Skeletal muscle cell (primary cell): ENCODE measurements around the gene CXCL12.

Experiments
- DNase-seq: peaks from one replicate; pipeline ENCODE4 v3.0.0-alpha.2; 2010; ENCODE audit warnings: low read depth
- H3K4me3 ChIP-seq: 2 replicates; pipeline ENCODE4 v1.5.1; 2011; ENCODE audit warnings: low read depth, mild to moderate bottlenecking, control low read depth, low read length, moderate library complexity

CXCL12 gene

DNA sequence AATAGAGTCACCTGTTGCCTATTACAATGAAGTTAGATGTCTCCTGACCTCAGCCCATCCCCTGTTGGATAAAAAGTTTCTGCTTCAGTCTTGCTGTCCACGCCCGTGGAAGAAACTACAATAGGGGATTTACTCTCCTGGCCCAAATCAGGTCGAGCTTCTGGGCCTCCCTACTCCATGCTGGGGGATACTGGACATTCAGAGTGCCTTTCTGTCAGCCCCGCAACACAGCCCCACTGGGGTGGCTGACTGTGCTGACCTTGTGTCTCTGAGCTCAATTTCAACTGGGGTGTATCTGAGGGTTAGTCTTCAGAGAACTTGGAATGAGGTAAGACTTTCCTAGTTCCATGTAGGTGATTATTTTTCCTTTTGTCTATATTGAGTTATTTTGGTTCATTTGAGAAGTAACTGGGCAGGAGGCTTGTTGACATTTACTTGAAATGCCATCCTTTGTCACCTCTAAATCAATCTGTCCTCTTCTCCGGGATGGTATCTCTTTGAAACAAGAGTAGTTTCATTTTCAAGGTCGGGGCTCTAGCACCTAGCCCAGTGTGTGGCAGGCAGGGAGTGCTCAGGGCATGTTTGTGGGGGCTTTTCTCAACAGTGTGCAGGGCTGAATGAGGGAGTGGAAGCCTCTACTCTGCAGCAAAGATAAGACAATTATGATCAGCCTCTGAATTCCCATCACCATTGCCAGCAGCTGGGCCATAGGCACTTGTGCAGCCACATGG is 17.7 kb upstream of the CXCL12 start:
- no peak for DNase-seq

DNA sequence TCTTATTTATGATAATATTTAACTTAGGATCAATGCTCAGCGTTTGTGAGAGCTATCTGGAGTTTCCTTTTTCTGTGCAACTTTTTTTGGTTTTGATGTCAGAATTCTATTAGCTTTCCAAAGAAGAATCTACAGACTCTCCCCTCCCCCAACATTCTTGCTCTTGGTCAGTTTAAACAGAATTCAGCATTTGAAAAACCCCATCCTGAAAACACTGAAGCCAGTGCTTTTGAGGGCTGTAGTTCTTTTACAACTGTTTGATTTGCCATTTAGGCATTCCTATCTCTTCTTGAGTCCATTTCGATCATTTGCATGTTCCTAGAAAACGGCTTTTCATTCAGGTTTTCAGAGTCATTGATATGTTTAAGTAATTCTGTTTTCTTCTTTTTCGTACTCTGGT is 15.6 kb upstream of the CXCL12 start:
- DNase-seq: no peak
- no peak overlapping the region for H3K4me3 ChIP-seq

More for the DNA sequence above, 17.7 kb upstream of the CXCL12 start:
- no peak overlapping the region for H3K4me3 ChIP-seq

DNA sequence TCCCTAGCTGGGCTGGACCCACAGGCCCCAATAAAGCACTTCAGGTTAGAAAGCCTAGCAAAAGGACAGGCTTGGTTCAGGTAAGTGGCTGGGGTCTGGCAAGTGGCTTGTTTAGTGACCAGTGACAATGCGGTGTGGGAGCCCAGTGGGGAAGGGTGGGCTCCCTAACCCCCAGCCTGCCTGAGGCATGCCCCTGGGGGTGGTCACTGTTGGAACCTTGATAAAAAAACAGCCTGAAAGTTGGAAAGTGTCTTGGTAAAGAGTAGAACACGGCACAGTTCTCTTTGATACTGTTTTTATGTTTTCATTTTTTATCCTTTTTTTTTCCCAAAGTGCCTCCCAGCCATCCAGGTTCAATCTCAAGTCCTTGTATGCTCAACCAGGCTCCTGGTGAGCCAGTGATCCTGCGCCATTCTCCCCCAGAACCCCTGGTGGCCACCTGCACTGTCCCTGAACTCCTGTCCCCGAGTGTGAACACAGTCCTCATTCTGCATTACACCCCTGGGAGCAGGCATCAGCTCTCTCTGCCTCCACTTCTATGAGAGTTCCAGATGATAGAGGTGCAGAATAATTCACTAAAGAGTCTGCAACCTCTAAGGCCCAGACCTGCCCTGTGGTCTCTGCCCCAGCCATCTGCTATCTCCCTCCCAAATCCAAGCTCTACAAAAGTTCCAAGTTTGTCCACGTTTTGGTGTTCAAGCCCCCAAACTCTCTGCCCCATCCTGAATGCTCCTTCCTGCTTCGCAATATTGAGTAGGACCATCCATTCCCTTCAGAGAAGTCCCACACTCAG is 15.0 kb upstream of the CXCL12 start:
- DNase-seq: no peak
- H3K4me3 ChIP-seq: no peak overlapping the region

DNA sequence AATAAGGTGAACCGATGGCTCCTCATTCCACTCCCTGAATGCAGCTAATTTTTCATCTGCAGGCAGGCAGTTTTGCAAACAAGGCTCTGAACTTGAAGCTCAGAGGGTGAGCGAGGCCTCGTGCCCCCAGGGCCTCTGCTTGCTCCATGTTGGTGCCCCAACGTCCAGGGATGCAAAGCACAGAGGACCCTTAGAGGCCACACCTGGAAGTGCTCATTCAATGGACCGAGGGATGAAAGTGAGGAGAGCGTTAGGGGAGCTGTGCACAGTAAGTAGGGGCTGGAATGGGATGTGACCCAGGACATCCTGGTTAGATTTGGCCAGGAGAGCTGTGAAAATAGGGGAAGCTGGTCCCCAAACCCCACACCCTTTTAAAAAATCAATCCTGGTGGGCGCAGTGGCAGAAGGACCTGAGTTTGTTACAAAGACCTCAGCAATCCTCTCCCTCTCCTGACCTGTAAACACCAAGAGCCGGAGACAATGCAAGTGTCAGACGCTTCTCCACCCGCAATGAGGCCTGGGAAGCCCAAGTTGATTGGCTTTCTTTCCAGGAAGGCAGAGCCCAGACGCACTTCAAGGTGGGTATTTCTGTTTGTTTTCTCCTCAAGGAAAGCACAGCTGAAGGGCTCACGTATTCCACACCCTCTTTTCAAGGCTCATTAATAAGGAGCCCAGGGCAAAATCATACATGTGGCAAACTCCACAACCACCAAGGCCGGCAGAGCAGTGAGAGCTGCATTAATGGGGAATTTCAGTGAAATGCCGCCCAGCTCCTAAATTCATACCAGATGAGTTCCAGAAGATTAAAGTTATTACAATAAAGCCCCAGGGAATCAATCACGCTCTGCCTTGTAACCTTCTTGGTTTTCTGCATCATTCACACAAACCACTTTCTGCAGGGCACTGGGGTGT is 14.1 kb upstream of the CXCL12 start:
- H3K4me3 ChIP-seq: no peak overlapping the region
- DNase-seq: no peak

DNA sequence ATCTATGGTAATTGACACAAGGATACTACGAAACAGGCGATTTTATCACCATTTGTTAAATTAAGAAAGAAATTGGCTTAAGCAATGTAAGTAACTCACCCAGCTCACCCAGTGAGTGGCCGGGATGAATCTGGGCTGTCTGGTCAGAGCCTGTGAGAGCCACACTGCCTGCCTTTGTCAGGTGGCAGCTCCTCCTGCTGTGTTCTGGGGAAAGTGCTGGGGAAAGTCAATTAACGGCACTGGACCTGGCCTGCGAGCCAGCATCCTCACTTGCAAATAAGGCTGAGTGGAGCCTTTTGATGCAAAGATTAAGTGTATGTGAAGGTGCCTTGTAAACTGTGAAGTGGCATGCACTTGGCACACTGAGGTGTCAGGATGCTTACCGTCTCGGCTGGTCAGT is 13.4 kb upstream of the CXCL12 start:
- H3K4me3 ChIP-seq: no peak overlapping the region
- no peak for DNase-seq

DNA sequence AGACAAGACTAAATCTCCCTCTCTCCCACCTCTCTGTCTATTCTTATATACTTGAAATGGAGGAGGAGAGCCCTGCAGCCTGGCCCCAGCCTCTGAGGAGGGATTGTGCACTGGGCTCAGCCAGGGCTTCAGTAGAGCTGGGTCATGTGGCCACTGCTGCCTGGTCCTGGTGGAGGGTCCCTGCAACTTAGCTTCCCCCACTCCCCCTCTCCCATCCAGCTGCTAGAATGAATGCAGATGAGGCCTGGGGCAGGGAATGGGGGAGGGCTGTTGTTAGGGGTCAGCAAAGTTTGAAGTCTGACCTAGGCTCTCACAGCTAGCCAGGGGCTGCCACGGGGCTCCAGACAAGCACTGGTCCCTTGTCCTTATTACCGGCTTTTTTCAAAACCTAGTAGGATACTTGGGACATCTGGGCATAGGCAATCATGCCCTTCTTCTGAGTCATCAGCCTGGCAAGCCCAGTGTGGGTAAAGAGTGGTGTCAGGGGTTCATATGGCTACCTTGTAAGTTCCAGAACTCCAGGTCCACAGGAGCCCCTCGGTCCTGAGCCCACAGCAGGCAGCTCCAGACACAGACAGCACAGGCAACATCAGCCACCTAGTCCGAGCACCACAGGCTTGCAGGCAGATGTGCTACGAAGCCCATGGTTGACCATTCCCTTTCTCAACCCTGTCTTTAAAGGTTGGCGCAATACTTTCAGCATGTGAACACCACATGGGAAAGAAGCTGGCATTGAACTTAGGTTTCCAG is 12.8 kb upstream of the CXCL12 start:
- DNase-seq: no peak
- no peak overlapping the region for H3K4me3 ChIP-seq

DNA sequence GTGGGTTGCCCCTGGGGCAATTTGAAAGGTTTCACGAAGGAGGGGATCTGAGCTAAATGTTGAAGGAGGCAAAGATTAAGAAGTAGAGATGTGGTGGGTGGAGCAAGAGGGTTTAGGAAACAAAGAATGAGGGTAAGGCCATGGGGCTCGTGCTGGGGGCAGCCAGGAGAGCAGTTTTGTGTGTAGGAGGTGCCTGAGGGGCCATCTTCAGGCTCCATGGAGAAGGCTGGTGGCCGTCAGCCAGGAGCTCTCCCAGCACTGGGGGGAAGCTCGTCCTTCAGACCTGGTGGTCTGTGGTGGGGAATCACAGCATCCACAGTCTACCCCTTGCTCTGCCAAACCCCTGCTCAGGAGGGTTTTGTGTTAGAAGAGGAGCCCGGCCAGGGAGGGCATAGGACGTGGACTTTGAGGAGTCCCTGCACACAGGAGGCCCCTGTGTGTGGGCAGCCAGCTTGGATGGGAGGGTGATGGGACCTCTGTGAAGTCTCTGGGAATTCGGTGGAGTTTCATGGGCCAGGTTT is 11.8 kb upstream of the CXCL12 start:
- DNase-seq: no peak
- H3K4me3 ChIP-seq: no peak overlapping the region

DNA sequence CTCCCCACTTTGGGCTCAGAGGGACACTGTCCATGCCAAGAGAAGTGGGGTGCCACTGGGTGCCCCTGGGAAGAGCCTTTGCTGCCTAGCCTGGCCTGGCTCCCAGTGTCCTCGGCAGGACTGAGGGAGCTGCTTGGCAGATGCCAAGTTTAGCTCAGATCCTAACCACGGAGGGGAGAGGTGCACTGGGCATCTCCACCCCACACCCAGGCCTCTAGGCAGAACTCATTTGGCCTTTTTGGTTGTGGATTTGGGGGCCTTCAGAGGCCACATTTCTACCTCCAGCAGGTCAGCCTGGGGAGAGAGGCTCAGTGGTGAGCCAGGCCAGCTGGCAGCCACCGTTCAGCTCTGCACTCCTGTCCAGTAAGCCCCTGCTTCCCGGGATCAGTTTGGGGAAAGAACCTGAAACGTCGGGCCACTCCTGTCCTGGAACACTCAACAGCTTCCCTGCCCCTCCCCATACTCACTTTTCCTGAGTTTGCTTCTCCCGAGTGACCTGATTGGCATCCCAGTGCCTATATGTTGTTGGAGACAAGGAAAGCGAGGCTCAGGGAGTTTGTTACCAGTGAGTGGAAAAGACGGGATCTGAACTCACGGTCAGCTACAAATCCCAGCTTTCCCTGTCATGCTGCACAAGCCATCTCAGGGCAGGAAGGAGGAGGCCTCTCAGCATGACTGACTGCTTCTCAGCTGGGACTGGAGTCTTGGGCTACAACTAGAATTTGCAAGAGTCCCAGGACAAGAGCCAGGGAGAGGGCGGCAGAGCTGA is 11.2 kb upstream of the CXCL12 start:
- DNase-seq: no peak

DNA sequence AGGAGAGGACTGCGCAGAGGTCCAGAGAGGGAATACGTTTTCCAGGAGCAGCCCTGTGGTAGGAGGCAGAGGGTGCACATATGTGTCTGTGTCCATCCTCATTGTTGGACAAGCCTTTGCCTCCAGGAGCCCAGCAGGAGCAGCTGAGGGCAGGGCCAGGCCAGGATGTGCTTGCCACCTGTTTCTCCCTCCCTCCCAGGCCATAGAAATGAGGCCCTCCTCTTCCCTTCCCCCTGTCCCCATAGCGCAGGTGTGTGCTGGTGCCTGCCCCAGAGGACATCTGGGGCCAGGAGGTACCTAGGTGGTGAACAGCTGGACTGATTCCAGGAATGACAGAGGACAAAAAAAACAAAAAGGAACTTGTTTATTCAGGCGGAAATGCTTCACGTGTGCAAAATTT is 10.5 kb upstream of the CXCL12 start:
- no peak overlapping the region for H3K4me3 ChIP-seq
- DNase-seq: no peak

More for the DNA sequence above, 11.2 kb upstream of the CXCL12 start:
- H3K4me3 ChIP-seq: no peak overlapping the region

DNA sequence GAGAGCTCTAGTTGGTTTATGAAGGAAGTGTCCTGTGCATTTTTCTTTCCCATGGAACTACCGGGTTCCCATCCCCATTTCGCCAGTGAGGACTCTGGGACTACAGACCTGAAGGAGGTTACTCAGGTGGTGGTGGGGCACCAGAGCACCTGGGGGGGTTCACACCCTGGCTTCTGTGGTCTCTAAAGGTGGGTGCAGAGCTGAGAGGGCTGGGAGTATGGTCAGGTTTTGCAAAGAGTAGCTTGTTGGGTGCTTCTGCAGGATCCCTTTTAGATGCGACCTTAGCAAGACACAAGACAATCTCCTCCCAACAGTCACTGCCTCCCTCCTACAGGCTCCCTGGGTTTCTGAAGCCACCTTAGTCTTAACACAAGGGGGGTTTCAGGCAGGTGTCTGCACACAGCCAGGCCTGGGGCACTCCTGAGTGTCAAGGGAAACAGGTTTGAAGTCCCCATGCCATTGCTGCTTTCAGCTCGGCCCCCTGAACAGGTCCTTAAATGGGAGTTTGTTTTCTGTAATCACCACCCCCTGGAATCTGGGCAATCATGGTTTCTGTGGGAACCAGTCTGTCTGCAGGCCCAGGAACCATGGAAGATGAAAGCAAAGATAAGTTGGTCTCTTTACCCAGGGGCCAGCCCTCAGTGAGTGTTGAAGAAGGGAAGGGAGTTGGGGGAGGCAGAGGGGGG is 9.9 kb upstream of the CXCL12 start:
- no peak overlapping the region for H3K4me3 ChIP-seq
- no peak for DNase-seq

DNA sequence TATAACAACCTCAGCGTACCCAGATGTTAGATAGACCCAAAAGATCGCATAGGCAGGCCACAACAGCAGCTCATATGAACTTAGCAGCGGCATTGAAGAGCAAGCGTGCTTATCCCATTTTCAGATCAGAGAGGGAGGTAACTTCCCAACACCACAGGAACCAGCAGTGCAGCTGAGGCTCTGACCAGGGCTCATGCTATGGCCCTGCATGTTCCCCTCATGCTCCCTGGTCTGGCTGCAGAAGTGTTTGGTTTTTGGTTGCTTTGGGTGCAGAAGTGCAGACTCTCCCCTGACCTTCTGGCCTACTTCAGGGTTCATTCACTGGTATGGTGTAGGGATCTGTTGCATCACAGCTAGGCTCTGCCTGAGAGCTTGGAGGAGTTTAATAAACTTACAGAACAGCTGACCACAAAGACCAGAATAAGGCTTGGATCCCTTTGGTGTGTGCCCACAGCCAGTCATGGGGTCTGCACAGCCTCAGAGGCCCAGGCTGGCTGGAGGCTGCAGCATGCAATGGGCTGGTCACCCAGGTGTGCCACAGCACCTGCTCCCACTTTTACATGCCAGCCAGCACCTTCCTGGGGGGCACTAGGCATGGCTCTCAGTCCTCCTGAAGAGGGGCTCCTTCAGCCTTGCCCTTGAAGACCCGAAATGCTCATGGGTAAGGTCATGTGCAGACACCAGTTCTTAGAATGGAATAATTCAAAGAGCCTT is 9.1 kb upstream of the CXCL12 start:
- H3K4me3 ChIP-seq: no peak overlapping the region
- no peak for DNase-seq

DNA sequence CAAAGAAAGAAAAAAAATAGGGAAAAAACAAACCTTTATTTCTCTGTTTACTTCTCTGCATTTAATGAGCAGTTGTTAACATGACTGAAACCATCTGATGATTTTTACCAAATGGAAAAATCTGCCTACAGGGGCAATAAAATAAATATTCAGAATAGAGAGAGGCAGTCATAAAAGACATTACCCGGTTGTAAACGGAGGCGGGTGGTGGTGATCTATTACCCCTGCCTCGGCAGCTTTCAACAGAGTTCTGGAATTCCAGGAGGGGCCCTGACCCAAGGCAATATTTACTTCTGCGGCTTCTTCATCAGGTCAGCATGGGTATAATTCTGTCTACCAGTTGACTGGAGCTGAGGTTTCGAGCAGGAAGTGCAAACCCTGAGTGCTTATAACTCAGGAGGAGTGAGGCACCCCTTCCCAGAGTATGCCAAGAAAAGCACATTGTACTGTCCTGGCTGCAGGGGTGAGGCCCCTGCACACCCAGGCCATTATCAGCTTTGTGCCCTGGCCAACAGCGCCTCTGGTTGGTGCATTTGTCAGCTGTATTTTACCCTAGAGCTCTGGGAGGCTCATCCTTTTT is 8.2 kb upstream of the CXCL12 start:
- H3K4me3 ChIP-seq: no peak overlapping the region
- DNase-seq: no peak

DNA sequence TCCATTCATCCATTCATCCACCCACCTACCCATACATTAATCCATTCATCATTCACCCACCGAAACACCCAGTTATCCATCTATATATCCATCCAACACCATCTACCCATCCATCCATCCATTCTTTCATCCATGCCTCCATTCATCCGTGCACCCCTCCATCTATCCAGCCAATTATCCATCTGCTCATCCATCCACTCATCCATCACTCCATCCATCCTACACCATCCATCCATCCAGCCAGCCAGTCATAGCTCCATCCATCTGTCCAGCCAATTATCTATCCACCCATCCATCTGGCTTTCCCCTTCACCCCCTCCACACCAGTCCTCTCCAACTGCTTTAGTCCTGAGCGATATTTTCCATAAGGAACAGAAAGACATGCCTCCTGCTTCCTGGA is 7.5 kb upstream of the CXCL12 start:
- no peak for DNase-seq
- H3K4me3 ChIP-seq: no peak overlapping the region

DNA sequence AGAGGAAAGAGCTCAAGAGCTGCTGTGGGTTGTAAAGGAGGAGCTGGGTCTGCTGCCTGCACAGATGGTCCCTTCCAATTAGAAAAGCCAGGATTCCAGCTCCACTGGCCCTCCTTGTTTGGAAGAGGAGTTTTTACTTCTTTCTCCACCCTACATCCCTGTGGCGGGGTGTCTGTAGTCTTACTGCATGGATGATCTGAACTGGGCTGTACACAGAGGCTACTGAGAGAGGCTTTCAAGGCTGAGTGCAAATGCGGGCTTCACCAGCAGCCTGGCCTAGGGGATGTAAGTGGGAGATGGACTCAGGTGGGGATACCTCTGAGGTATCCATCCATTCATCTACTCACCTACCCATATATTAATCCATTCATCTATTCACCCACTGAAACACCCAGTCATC is 7.1 kb upstream of the CXCL12 start:
- no peak overlapping the region for H3K4me3 ChIP-seq
- DNase-seq: no peak

DNA sequence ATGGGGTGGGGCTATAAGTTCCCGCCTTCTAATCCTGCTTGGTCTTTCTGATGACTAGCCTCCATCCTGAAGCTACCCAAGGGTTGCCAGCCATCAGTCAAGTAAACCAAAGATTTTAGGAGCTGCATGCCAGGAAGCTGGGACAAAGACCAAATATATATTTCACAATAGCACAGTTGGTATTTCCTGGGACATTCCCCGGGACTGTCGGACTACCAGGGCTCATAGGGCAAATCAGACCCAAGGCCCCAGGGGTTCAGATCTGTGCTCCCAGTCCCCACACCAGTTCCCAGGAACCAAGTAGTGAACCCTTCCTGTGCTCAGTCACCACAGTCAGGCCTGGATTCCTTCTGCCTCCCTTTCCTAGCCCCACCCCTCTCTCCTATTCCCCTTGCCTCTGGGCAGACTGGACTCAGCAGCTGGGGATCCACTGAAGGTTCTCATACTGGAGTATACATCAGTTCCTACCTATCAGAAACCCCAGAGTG is 5.7 kb upstream of the CXCL12 start:
- H3K4me3 ChIP-seq: no peak overlapping the region
- no peak for DNase-seq

DNA sequence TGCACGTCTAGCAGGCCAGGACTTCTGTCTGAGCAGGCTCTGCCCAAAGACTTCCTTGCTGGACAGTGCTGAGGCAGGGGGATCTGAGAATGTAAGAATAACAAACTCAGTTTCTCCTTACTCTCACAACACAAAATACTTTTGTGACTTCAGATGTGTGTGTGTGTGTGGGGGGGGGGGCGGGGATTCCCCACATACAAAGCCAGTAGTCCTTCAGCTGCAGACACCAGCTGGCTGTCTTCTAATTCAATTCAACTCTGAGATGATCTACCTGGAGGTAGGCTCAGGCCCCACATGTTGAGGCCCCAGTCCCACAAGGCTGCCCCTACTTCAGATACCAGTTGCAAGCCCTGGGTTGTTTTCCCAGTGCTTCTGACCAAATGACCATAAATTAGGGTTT is 4.7 kb upstream of the CXCL12 start:
- H3K4me3 ChIP-seq: no peak overlapping the region
- no peak for DNase-seq

DNA sequence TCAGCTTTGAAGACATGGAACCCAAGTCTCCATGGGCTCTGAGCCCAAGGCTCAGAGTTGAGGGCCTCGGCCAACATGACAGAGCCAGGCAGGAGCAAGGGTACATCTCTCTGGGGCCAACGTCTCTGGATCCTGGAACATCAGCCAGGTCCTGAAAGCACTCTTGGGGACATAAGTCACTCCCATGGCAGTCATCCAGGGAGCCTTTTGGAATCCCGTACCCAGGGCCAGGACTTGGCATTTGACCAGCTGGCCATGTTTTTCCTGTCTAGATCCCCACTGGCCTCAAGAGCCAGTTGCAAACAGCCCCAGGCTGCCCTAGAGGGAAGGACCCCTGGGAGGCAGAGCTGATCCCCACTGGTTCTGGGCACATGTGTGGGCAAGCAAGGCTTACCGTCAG is 4.3 kb upstream of the CXCL12 start:
- no peak for DNase-seq
- no peak overlapping the region for H3K4me3 ChIP-seq
